OCI-LY7 (cell line): Measurements from ENCODE around the gene MUSK. TPM values are rescaled to one million over a fixed set of nuclear protein-coding genes. Genes with fewer than 3 reads are reported as not detected.

Experiments
- BruUV-seq: library from RNA; stranded (reverse); fragments of 400-500 nt; replicated peaks from 2 replicates; lab custom pipeline; 2021; lab: Mats Ljungman, UMichigan
- CTCF ChIA-PET: fragments of 300-600 bp; sonication (Branson Sonifier 250); formaldehyde crosslinking; loops from one replicate; lab custom pipeline; 2022; ENCODE audit warnings: antibody characterized with exemption; ENCODE audit not compliant: unreplicated experiment; lab: Charles Lee
- POLR2A ChIA-PET: fragments of 300-600 bp; sonication (Branson Sonifier 250); formaldehyde crosslinking; loops from one replicate; lab custom pipeline; 2022; ENCODE audit warnings: antibody characterized with exemption; lab: Charles Lee
- DNase-seq: peaks from one replicate; pipeline ENCODE4 v3.0.0-alpha.2; 2015; ENCODE audit warnings: low spot score
- H2AFZ ChIP-seq: fragments of 200-600 bp; sonication (generic), shearing (Covaris generic); 2 replicates; pipeline ENCODE4 v1.6.1; 2014; ENCODE audit warnings: mild to moderate bottlenecking, antibody characterized with exemption, low read length, moderate library complexity
- H3K27ac ChIP-seq: fragments of 200-600 bp; sonication (generic); 2 replicates; pipeline ENCODE4 v1.5.1; 2014; ENCODE audit warnings: mixed run types, low read depth, mild to moderate bottlenecking, moderate library complexity, low read length, inconsistent platforms; ENCODE audit not compliant: poor library complexity, severe bottlenecking
- H3K36me3 ChIP-seq: fragments of 200-600 bp; sonication (generic); 2 replicates; pipeline ENCODE4 v1.6.1; 2014; ENCODE audit warnings: mild to moderate bottlenecking, antibody characterized with exemption, low read length, moderate library complexity, mixed read lengths; ENCODE audit not compliant: insufficient read depth
- H3K4me1 ChIP-seq: fragments of 200-600 bp; sonication (generic); 2 replicates; pipeline ENCODE4 v1.5.1; 2014; ENCODE audit warnings: mild to moderate bottlenecking, low read length; ENCODE audit not compliant: insufficient read depth, poor library complexity, severe bottlenecking
- H3K4me2 ChIP-seq: fragments of 200-600 bp; sonication (generic); 2 replicates; pipeline ENCODE4 v1.6.1; 2014; ENCODE audit warnings: mild to moderate bottlenecking, low read length
- H3K4me3 ChIP-seq: fragments of 200-600 bp; sonication (generic); 2 replicates; pipeline ENCODE4 v1.5.1; 2014; ENCODE audit warnings: mild to moderate bottlenecking, low read depth, low read length; ENCODE audit not compliant: poor library complexity, severe bottlenecking
- H3K79me2 ChIP-seq: fragments of 200-600 bp; sonication (generic); 2 replicates; pipeline ENCODE4 v1.6.1; 2016; ENCODE audit warnings: low read depth, mild to moderate bottlenecking, low read length, moderate library complexity, mixed read lengths; ENCODE audit not compliant: insufficient read depth
- H3K9me2 ChIP-seq: fragments of 200-600 bp; sonication (generic); 2 replicates; pipeline ENCODE4 v1.6.1; 2016; ENCODE audit warnings: mild to moderate bottlenecking, low read length, mixed read lengths; ENCODE audit not compliant: insufficient read depth
- H3K9me3 ChIP-seq: fragments of 200-600 bp; sonication (generic); 2 replicates; pipeline ENCODE4 v1.6.1; 2014; ENCODE audit warnings: mild to moderate bottlenecking, mixed run types, low read length, mixed read lengths
- H4K20me1 ChIP-seq: fragments of 200-600 bp; sonication (generic); 2 replicates; pipeline ENCODE4 v1.6.1; 2014; ENCODE audit warnings: mild to moderate bottlenecking, antibody characterized with exemption, low read length, moderate library complexity, mixed read lengths; ENCODE audit not compliant: insufficient read depth
- CTCF ChIP-seq: fragments of 200-600 bp; sonication (generic); conservative IDR thresholded peaks from 2 replicates; pipeline ENCODE4 v1.5.1; 2014; ENCODE audit warnings: mild to moderate bottlenecking, antibody characterized with exemption, low read length, moderate library complexity, mixed read lengths
- EZH2phosphoT487 ChIP-seq: fragments of 200-600 bp; sonication (generic); IDR thresholded peaks from 2 replicates; pipeline ENCODE4 v1.6.1; 2018; ENCODE audit warnings: low read depth, borderline replicate concordance, mild to moderate bottlenecking, mixed run types, antibody characterized with exemption, low read length, moderate library complexity, mixed read lengths
- intact Hi-C: fragments of 100-400 bp; cut with micrococcal nuclease; formaldehyde crosslinking; loops from one replicate; pipeline ENCODE4 v1.10.0; 2022; ENCODE audit not compliant: unreplicated experiment
- total RNA-seq, 2 experiments: library from RNA; depleted of rRNA in 1 of 2; stranded (reverse); fragments of >200 nt in 1 of 2; shearing (Covaris generic) in 1 of 2; gene quantifications; 2 replicates each; pipeline ENCODE4 v1.2.3, GENCODE V29; 2014 to 2022

Gene MUSK
- total RNA-seq, 2 experiments from 2014 or later = not detected

- ChIA-PET CTCF (no interaction called here), POLR2A (no interaction called here)
- no peak for TF ChIP-seq CTCF
- Histone ChIP-seq H3K9me3 (no peaks in the 10 kb centered on the region), H3K9me2 (no peaks in the 10 kb centered on the region), H3K36me3 (no peaks in the 10 kb centered on the region), H3K4me1 (no peaks in the 10 kb centered on the region), H3K27ac (no peak overlapping the region), H3K4me3 (no peak overlapping the region), H2AFZ (no peak overlapping the region), H4K20me1 (no peaks in the 10 kb centered on the region), H3K79me2 (no peaks in the 10 kb centered on the region), H3K4me2 (no peak overlapping the region)
- intact Hi-C loops = no loop called here
- DNase-seq = no peak
- BruUV-seq = no TSS peak
Observed at GRCh38 chr9:110788871-110789270, 120.3 kb downstream of the MUSK start.

GRCh38 chr9:110797611-110798010 is 129.0 kb downstream of the MUSK start:
- POLR2A ChIA-PET = interaction anchor here (0.5 kb wide), 1 partner anchor 25 kb away, joined by 4 read pairs; no protein-coding TSS in a partner anchor

GRCh38 chr9:110799396-110799795 is 130.8 kb downstream of the MUSK start:
- no peak overlapping the region for H3K4me3 ChIP-seq
- no peaks in the 10 kb centered on the region for H3K9me2 ChIP-seq
- no peak overlapping the region for H3K27ac ChIP-seq
- BruUV-seq = no TSS peak
- no peak overlapping the region for H2AFZ ChIP-seq
- no peaks in the 10 kb centered on the region for H3K9me3 ChIP-seq
- no peaks in the 10 kb centered on the region for H3K36me3 ChIP-seq
- POLR2A ChIA-PET = no interaction called here
- intact Hi-C loops = no loop called here
- DNase-seq = no peak
- no peaks in the 10 kb centered on the region for H3K4me1 ChIP-seq
- TF ChIP-seq EZH2phosphoT487 (no peak), CTCF (no peak)
- CTCF ChIA-PET = no interaction called here
- no peaks in the 10 kb centered on the region for H4K20me1 ChIP-seq
- H3K4me2 ChIP-seq = no peak overlapping the region
- H3K79me2 ChIP-seq = no peaks in the 10 kb centered on the region

More at GRCh38 chr9:110797611-110798010, 129.0 kb downstream of the MUSK start:
- Histone ChIP-seq H3K36me3 (no peaks in the 10 kb centered on the region), H3K9me2 (no peaks in the 10 kb centered on the region), H2AFZ (no peak overlapping the region), H3K27ac (no peak overlapping the region), H3K4me2 (no peak overlapping the region), H3K79me2 (no peaks in the 10 kb centered on the region), H4K20me1 (no peaks in the 10 kb centered on the region), H3K4me1 (no peaks in the 10 kb centered on the region), H3K4me3 (no peak overlapping the region), H3K9me3 (no peaks in the 10 kb centered on the region)
- intact Hi-C loops = no loop called here
- TF ChIP-seq CTCF (no peak), EZH2phosphoT487 (no peak)
- DNase-seq = no peak
- no TSS peak for BruUV-seq
- CTCF ChIA-PET = no interaction called here
